K562 (cell line): ENCODE data around the gene TMEM178A. TPM values are rescaled to one million over a fixed set of nuclear protein-coding genes. Genes with fewer than 3 reads are reported as not detected.

ENCODE experiments used
- CBX8 ChIP-seq: fragments of 200-600 bp; sonication (generic); IDR thresholded peaks from 2 replicates; pipeline ENCODE4 v1.6.1; 2012; ENCODE audit warnings: borderline replicate concordance, mixed run types, low read depth, mild to moderate bottlenecking, moderate library complexity, mixed read lengths, low read length, control low read depth, inconsistent platforms; ENCODE audit not compliant: poor library complexity, severe bottlenecking; ENCODE audit errors: extremely low read depth
- CREB5 ChIP-seq: fragments of 250-450 bp; sonication (Bioruptor Pico); IDR thresholded peaks from 2 replicates; pipeline ENCODE4 v1.5.0; 2020; ENCODE audit warnings: mild to moderate bottlenecking
- EP300 ChIP-seq: IDR thresholded peaks from 2 replicates; pipeline ENCODE4 v1.6.1; 2012; ENCODE audit warnings: low read length, improper control_type of control experiment
- GTF2B ChIP-seq: IDR thresholded peaks from 2 replicates; pipeline ENCODE4 v1.6.1; 2011; ENCODE audit not compliant: insufficient read length; ENCODE audit errors: extremely low read depth
- KLF16 ChIP-seq: IDR thresholded peaks from 2 replicates; pipeline ENCODE4 v1.6.1; 2016; ENCODE audit warnings: antibody characterized with exemption
- MEIS2 ChIP-seq: fragments of 450-650 bp; IDR thresholded peaks from 2 replicates; pipeline ENCODE4 v1.6.1; 2014; ENCODE audit warnings: mild to moderate bottlenecking; ENCODE audit not compliant: partially characterized antibody
- NFIX ChIP-seq: fragments of 250-450 bp; sonication (Bioruptor Pico); IDR thresholded peaks from 2 replicates; pipeline ENCODE4 v1.4.0; 2020; ENCODE audit warnings: low read depth, mild to moderate bottlenecking, moderate library complexity
- RBM22 ChIP-seq: fragments of 200-400 bp; formaldehyde crosslinking; IDR thresholded peaks from 2 replicates; pipeline ENCODE4 v1.6.1; 2018; ENCODE audit warnings: low read length, low read depth; ENCODE audit not compliant: poor library complexity, severe bottlenecking
- SAP30 ChIP-seq: fragments of 200-600 bp; sonication (generic); IDR thresholded peaks from 2 replicates; pipeline ENCODE4 v1.6.1; 2012; ENCODE audit warnings: borderline replicate concordance, low read depth, mild to moderate bottlenecking, moderate library complexity, low read length, control low read depth, inconsistent platforms; ENCODE audit not compliant: insufficient read depth, poor library complexity, severe bottlenecking
- SMARCA4 ChIP-seq: fragments of 450-650 bp; IDR thresholded peaks from 2 replicates; pipeline ENCODE4 v1.6.1; 2016
- STAG1 ChIP-seq: sonication (generic); formaldehyde crosslinking; IDR thresholded peaks from 2 replicates; pipeline ENCODE4 v1.5.0; 2020; ENCODE audit warnings: missing genetic modification reagents, borderline replicate concordance
- TAL1 ChIP-seq: fragments of 450-650 bp; IDR thresholded peaks from 2 replicates; pipeline ENCODE4 v1.6.1; 2016; ENCODE audit warnings: mild to moderate bottlenecking
- TEAD4 ChIP-seq, 2 experiments: sonication (generic) in 1 of 2; formaldehyde crosslinking in 1 of 2; IDR thresholded peaks; 2 replicates each; pipeline versions ENCODE4 v1.6.1 to v1.8.0; 2012 to 2022; ENCODE audit warnings: borderline replicate concordance in 1 of 2, inconsistent platforms in 1 of 2, low read length in 1 of 2, mild to moderate bottlenecking in 1 of 2, missing genetic modification reagents in 1 of 2
- ZNF143 ChIP-seq: sonication (generic); formaldehyde crosslinking; IDR thresholded peaks from 2 replicates; pipeline ENCODE4 v1.9.0; 2022; ENCODE audit warnings: mild to moderate bottlenecking, missing genetic modification reagents
- ZNF165 ChIP-seq: fragments of 250-450 bp; sonication (Bioruptor Pico); IDR thresholded peaks from 2 replicates; pipeline ENCODE4 v1.4.0; 2020; ENCODE audit warnings: borderline replicate concordance
- ZNF778 ChIP-seq: fragments of 450-650 bp; formaldehyde crosslinking; IDR thresholded peaks from 2 replicates; pipeline ENCODE4 v1.4.0; 2020; ENCODE audit warnings: mild to moderate bottlenecking, moderate library complexity
- polyA plus RNA-seq, 8 experiments: library from polyadenylated mRNA; depleted of rRNA in 4 of 8; stranded (reverse) in 5 of 8; unstranded in 3 of 8; fragments of >200 nt; fragmentation: Nextera tagmentation in 2 of 8; fragmentation: Illumina TruSeq in 1 of 8; extraction: Ambion mirVana in 2 of 8; extraction: Trizol in 1 of 8; gene quantifications; 2 replicates each; pipeline versions ENCODE4 v1.2.1 to v1.2.3, GENCODE V29; 2011 to 2014; ENCODE audit warnings: inconsistent platforms in 1 of 8, missing spikeins in 1 of 8
- total RNA-seq, 7 experiments: library from RNA; depleted of rRNA in 6 of 7; stranded (reverse); fragments of >200 nt in 6 of 7; fragmentation: Illumina TruSeq in 2 of 7; extraction: Trizol in 2 of 7; gene quantifications; 2 replicates each; pipeline versions ENCODE4 v1.2.1 to v1.2.3, GENCODE V29; 2011 to 2021; ENCODE audit warnings: low replicate concordance in 1 of 7
- TF ChIP-seq, protein P1 (sequence below): fragments of 450-650 bp; formaldehyde crosslinking; IDR thresholded peaks from 2 replicates; pipeline ENCODE4 v1.4.0; 2020; ENCODE audit warnings: mild to moderate bottlenecking
- TF ChIP-seq, protein P2 (sequence below): fragments of 250-450 bp; sonication (Bioruptor Pico); IDR thresholded peaks from 2 replicates; pipeline ENCODE4 v1.5.0; 2021
- TF ChIP-seq, protein P3 (sequence below): fragments of 250-450 bp; sonication (Bioruptor Pico); IDR thresholded peaks from 2 replicates; pipeline ENCODE4 v1.5.1; 2021; ENCODE audit warnings: mild to moderate bottlenecking

TMEM178A gene
- total and polyA plus RNA-seq, 9 of the 15 experiments (the other 6 are each of a cell fraction or from before 2014, with no cell fraction given): 0.04 to 0.17 TPM; not detected in 7

DNA sequence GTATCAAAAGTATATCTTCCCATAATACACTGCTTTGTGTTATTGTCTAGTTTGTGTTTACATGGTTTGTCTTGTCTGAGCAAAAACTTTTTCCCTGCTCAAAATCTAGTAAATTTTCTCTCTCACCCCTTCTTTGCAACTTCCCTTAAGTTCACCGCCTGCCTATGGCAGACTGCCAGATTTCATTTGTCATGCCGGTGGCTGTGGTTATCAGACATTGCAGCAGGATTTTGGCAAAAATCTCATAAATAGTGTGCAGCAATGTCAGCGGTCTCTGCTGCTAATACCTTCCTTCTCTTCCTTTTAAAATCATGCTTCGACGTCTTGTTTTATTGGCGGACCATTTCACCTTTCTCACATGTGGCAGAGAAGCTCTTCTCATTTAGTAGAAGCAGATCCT, 45.6 kb upstream of the TMEM178A start (continued):
- peak; percentile 82 for TF ChIP-seq TEAD4 (IDR thresholded peaks at IDR 0.05; ENCODE audit: low read length)
- TF ChIP-seq TEAD4 (CRISPR knock-in tag; IDR thresholded peaks at IDR 0.05; ENCODE audit: borderline replicate concordance): no peak
- no peak for TF ChIP-seq CREB5
- TF ChIP-seq, protein P1, sequence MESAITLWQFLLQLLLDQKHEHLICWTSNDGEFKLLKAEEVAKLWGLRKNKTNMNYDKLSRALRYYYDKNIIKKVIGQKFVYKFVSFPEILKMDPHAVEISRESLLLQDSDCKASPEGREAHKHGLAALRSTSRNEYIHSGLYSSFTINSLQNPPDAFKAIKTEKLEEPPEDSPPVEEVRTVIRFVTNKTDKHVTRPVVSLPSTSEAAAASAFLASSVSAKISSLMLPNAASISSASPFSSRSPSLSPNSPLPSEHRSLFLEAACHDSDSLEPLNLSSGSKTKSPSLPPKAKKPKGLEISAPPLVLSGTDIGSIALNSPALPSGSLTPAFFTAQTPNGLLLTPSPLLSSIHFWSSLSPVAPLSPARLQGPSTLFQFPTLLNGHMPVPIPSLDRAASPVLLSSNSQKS (CRISPR knock-in tag): no peak
- TF ChIP-seq STAG1 (CRISPR knock-in tag): no peak
- no peak for TF ChIP-seq RBM22
- TF ChIP-seq, protein P2, sequence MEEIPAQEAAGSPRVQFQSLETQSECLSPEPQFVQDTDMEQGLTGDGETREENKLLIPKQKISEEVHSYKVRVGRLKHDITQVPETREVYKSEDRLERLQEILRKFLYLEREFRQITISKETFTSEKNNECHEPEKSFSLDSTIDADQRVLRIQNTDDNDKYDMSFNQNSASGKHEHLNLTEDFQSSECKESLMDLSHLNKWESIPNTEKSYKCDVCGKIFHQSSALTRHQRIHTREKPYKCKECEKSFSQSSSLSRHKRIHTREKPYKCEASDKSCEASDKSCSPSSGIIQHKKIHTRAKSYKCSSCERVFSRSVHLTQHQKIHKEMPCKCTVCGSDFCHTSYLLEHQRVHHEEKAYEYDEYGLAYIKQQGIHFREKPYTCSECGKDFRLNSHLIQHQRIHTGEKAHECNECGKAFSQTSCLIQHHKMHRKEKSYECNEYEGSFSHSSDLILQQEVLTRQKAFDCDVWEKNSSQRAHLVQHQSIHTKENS (CRISPR knock-in tag): no peak
- TF ChIP-seq TAL1: peak; percentile 47
- peak; percentile 41; the same call in 1 of the 2 replicates for TF ChIP-seq EP300
- peak; percentile 75 for TF ChIP-seq SMARCA4
- TF ChIP-seq KLF16: 0 out of 2 replicates have a peak, but pooled peaks have one; percentile 8
- TF ChIP-seq, protein P3, sequence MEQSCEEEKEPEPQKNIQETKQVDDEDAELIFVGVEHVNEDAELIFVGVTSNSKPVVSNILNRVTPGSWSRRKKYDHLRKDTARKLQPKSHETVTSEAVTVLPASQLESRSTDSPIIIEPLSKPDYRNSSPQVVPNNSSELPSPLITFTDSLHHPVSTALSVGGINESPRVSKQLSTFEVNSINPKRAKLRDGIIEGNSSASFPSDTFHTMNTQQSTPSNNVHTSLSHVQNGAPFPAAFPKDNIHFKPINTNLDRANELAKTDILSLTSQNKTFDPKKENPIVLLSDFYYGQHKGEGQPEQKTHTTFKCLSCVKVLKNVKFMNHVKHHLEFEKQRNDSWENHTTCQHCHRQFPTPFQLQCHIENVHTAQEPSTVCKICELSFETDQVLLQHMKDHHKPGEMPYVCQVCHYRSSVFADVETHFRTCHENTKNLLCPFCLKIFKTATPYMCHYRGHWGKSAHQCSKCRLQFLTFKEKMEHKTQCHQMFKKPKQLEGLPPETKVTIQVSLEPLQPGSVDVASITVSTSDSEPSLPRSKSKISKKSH (CRISPR knock-in tag): no peak
- peak; percentile 97 for TF ChIP-seq MEIS2
- TF ChIP-seq GTF2B: no peak
- TF ChIP-seq CBX8: no peak
- TF ChIP-seq ZNF143 (CRISPR knock-in tag): no peak
- no peak for TF ChIP-seq SAP30
- TF ChIP-seq NFIX (CRISPR knock-in tag): peak; percentile 26; the same call in 1 of the 2 replicates
- no peak for TF ChIP-seq ZNF778 (CRISPR knock-in tag)
- TF ChIP-seq ZNF165 (CRISPR knock-in tag): no peak
